ENCODE measurements around the gene AKAP5. TPM values are rescaled to one million over a fixed set of nuclear protein-coding genes. Genes with fewer than 3 reads are reported as not detected.
A peak's percentile ranks its signal among the peaks of the same experiment; 100 is the strongest.

The AKAP5 gene
- total RNA-seq, 4 donors from 2014 or later, result 0.04 to 0.87 (median 0.42) TPM

- TF ChIP-seq CTCF (IDR thresholded peaks at IDR 0.05 in 4 of 5, conservative IDR thresholded peaks at IDR 0.05 in 1 of 5) (peak in 1 of 5 experiments; percentile 10), POLR2A (IDR thresholded peaks at IDR 0.05) (peak; percentile 93 to 94)
- H3K27ac ChIP-seq, result peak within 1 kb of the TSS; percentile 97 to 99 (median 98)
- H3K9me3 ChIP-seq, result no peaks in the 10 kb centered on the region
- DNase-seq (peak; percentile 83 to 93), ATAC-seq (peak; percentile 39 to 47)
- in situ Hi-C loops (cut with MboI; ENCODE audit: low sequenced_read_pairs in 4 of 4) (no loop called here), intact Hi-C loops (cut with DNase I; ENCODE audit: low total_unique reads) (loop anchor here (2.0 to 10.0 kb wide), 4 partner anchors 115 to 861 kb away; partner anchors contain the start of genes CHURC1, MTHFD1 and WDR89)
- no peaks in the 10 kb centered on the region for H3K27me3 ChIP-seq
- H3K36me3 ChIP-seq, result no peaks in the 10 kb centered on the region
- H3K4me3 ChIP-seq, result peak within 1 kb of the TSS; percentile 75 to 94 (median 86)
- H3K4me1 ChIP-seq, result peaks cover 56 to 59% of the 10 kb centered on the region in 2 donors
Observed at GRCh38 chr14:64503434-64504309, 38.4 kb downstream of the AKAP5 start, which contains the start of gene ZBTB25. ZBTB25 (minus strand) TSS chr14:64503838; CDS start chr14:64490533, 13,305 bp downstream.

GRCh38 chr14:64504310-64504896 lies 39.1 kb downstream of the AKAP5 start, which contains the start of gene ZBTB1:
ZBTB1 (plus strand) TSS chr14:64504770; CDS start chr14:64521505, 16,735 bp downstream.
- in situ Hi-C loops (cut with MboI; ENCODE audit: low sequenced_read_pairs in 4 of 4), result no loop called here
- intact Hi-C loops (cut with DNase I; ENCODE audit: low total_unique reads), result loop anchor here (2.0 to 10.0 kb wide), 4 partner anchors 116 to 862 kb away; partner anchors contain the start of genes CHURC1, MTHFD1 and WDR89
- no peaks in the 10 kb centered on the region for H3K36me3 ChIP-seq
- H3K4me1 ChIP-seq, result peaks cover 53 to 66% of the 10 kb centered on the region in 2 donors
- DNase-seq, result peak; percentile 70 to 85
- peak within 1 kb of the TSS; percentile 75 to 94 (median 86) for H3K4me3 ChIP-seq
- TF ChIP-seq POLR2A (IDR thresholded peaks at IDR 0.05), result peak; percentile 84 to 88
- no peak for TF ChIP-seq CTCF (IDR thresholded peaks at IDR 0.05 in 4 of 5, conservative IDR thresholded peaks at IDR 0.05 in 1 of 5)
- H3K27ac ChIP-seq, result peak within 1 kb of the TSS; percentile 97 to 99 (median 98)
- H3K9me3 ChIP-seq, result no peaks in the 10 kb centered on the region
- peak; percentile 42 to 45 for ATAC-seq
- no peaks in the 10 kb centered on the region for H3K27me3 ChIP-seq

- TF ChIP-seq POLR2A (IDR thresholded peaks at IDR 0.05) (peak; percentile 45 to 48), CTCF (IDR thresholded peaks at IDR 0.05 in 4 of 5, conservative IDR thresholded peaks at IDR 0.05 in 1 of 5) (no peak)
- in situ Hi-C loops (cut with MboI; ENCODE audit: low sequenced_read_pairs in 4 of 4) (no loop called here), intact Hi-C loops (cut with DNase I; ENCODE audit: low total_unique reads) (loop anchor here (1.0 to 10.0 kb wide), 8 partner anchors 35 to 863 kb away; partner anchors contain the start of genes CHURC1, HSPA2, MTHFD1 and WDR89)
- H3K4me3 ChIP-seq, result peak overlapping the region; percentile 75 to 94 (median 86)
- peak; percentile 51 to 54 for ATAC-seq
- peaks cover 47 to 64% of the 10 kb centered on the region in 2 donors for H3K4me1 ChIP-seq
- DNase-seq, result peak; percentile 86 to 90
- no peaks in the 10 kb centered on the region for H3K27me3 ChIP-seq
- H3K9me3 ChIP-seq, result no peaks in the 10 kb centered on the region
- H3K36me3 ChIP-seq, result no peaks in the 10 kb centered on the region
- H3K27ac ChIP-seq, result peak overlapping the region; percentile 97 to 99 (median 98)
Observed at GRCh38 chr14:64504897-64505794, 39.8 kb downstream of the AKAP5 start.

GRCh38 chr14:64506721-64507120 lies 41.4 kb downstream of the AKAP5 start:
- intact Hi-C loops (cut with DNase I; ENCODE audit: low total_unique reads) (loop anchor here (5.0 to 10.0 kb wide), 4 partner anchors 66 to 526 kb away; partner anchors contain the start of gene CHURC1), in situ Hi-C loops (cut with MboI; ENCODE audit: low sequenced_read_pairs in 4 of 4) (no loop called here)
- no peak for TF ChIP-seq POLR2A (IDR thresholded peaks at IDR 0.05)
- no peak for TF ChIP-seq CTCF (IDR thresholded peaks at IDR 0.05 in 4 of 5, conservative IDR thresholded peaks at IDR 0.05 in 1 of 5)
- no peak for DNase-seq
- Histone ChIP-seq H3K27ac (peak overlapping the region; percentile 97 to 99 (median 98)), H3K4me3 (peak overlapping the region; percentile 75 to 94 (median 86)), H3K9me3 (no peaks in the 10 kb centered on the region), H3K36me3 (no peaks in the 10 kb centered on the region), H3K27me3 (no peaks in the 10 kb centered on the region), H3K4me1 (peaks cover 46 to 68% of the 10 kb centered on the region in 2 donors)
- no peak for ATAC-seq
